HG02610 (cell line): Measurements from ENCODE around the gene DIRAS2.
"Not testable (repeated sequence)": the region's sequence is repeated elsewhere in the genome, so short reads cannot be mapped to it uniquely, and the experiment has no call there.

Source experiments
- ATAC-seq: cut with Tn5 transposase; IDR thresholded peaks from one replicate; pipeline ENCODE4 v1.9.1; 2021; ENCODE audit warnings: mild to moderate bottlenecking, moderate library complexity; ENCODE audit not compliant: unreplicated experiment

Gene DIRAS2, protein sequence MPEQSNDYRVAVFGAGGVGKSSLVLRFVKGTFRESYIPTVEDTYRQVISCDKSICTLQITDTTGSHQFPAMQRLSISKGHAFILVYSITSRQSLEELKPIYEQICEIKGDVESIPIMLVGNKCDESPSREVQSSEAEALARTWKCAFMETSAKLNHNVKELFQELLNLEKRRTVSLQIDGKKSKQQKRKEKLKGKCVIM

DNA sequence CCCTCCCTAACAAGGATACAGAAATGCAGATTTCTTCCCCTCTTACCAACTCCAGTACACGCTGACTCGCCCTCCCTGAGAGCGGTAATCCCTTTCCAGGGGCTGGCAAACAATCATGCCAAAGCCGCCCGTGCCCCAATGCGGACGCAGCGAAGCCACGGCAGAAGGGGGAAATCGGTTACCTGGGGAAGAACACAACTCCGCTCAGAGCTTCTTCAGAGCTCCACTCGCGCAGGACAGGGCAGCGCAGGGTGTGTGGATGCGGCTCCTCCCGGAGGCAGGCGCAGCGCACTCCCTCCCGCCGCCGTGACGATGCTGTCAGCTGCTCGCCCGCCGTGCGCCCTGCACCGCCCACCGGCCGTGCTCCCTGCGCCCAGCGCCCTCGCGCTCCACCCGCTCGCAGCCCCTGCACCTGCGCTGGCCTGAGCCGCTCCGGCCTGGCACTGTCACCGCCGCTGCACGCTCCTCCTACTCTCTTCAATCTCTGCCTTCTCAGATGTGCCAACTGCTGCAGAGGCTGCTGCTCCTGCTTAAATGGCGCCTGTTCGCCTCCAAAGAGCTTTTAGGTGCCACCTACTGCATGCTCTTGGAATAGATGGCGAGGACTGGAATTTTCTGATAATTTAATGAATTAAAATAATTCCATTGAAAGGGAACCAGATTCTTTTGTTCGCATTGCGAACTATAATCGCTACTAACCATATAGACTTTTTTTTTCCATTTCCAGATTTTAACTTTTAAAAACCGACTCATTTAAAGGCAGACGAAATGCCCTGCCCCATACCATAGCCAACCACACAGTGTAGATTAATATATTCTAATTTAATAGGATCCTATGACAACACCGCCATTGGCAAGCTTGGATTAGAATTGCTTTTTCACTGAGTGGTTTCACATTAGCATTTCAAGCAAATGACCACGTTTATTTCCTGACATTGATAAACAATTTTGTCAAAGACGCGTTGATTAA is at the start of gene DIRAS2:
TSS of gene DIRAS2 (minus strand) at position 255 of the 970 bp plus-strand sequence. CDS start 28,997 bp downstream, outside the sequence.
- no peak for ATAC-seq

DNA sequence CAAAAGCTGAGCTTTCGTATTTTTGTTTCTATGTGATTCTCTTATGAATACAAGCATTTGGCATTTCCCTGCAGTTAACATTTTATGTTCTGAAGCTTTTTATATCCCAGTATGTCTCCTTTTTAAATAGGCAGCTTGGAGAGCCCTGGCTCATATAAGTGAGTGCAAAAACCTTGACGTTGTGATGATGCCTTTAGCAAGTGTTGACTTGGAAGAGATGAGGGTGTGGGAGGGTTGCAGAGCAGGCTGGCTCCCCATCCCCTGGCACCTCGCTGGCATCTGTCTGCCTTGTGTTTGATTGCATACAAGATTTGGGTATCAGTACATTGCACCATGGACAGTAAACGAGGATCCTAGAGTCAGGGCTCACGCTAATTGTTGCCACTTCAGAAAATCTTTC is 42.1 kb upstream of the DIRAS2 start:
- no peak for ATAC-seq

DNA sequence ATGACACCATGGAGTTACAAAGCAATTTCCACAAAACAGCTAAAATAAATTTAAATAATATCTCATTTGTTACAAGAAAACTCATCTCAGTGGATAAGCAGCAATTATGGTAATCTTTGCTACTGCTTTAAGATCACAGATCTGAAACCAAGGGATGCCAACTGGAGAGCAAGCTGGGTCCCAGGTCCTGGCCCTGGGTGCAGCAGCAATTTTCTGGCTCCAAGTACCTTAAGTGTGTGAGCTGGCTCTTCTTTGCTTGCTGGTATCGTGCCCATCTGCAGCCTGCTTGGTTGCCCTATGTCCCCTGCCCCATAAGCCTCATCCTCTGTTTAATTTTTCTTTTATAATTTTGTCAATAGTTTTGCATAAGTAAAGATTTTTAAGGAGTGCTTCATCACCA is 41.5 kb upstream of the DIRAS2 start:
- ATAC-seq: no peak

DNA sequence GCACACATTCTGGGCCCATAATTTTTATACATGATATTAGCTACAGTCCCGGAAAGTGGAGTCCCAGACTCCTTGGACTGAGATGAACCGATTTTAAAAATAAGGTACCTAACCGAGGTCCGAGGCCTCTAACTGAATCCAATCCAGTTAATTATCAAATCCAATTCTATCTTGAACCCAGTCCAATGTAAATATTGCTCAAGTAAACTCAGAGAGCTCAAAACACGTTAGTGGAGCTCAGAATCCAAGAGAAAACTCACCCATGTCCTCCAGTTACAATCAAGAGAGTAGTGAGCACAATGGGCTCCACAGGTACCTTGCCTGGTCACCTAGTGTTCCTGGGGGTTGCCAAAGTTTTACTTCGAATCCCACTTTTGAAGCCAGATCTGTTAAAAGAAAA is 37.9 kb upstream of the DIRAS2 start:
- no peak for ATAC-seq

DNA sequence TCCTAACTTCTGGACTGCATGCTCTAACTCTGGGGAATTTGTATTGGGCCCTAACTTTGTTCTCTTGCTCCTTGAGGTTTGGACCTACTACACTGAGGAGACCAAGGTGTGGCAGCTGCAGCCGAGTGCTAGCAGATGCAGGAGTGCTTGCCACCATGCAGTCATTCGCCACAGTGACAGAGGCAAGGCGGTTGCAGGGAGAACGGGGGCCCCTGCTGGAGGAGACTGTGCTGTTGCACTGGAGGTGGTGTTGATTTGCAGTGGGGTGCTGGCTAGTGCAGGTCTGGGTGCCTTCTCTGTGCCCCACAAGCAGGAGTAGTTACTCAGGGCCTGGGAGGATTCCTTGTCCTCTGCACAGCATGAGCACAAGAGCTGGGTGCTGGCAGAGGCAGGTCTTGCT is 22.4 kb upstream of the DIRAS2 start:
- ATAC-seq: no peak

DNA sequence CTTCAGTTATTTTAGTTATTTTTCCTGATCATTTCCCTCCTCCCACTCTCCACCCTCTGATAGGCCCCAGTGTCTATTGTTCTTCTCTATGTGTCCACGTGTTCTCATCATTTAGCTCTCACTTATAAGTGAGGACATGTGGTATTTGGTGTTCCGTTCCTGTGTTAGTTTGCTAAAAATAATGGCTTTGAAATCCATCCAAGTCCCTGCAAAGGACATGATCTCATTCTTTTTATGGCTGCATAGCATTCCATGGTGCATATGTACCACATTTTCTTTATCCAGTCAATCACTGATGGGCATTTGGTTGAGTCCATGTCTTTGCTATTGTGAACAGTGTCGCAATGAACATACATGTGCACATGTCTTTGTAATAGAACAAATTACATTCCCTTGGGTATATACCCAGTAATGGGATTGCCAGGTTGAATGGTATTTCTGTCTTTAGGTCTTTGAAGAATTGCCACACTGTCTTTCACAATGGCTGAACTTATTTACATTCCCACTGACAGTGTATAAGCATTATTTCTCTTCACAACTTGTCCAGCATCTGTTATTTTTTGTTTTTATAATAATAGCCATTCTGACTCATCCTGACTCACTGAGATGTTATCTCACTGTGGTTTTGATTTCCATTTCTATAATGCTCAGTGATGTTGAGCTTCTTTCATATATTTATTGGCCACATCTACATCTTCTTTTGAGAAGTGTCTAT is 17.2 kb upstream of the DIRAS2 start:
- ATAC-seq: no peak

DNA sequence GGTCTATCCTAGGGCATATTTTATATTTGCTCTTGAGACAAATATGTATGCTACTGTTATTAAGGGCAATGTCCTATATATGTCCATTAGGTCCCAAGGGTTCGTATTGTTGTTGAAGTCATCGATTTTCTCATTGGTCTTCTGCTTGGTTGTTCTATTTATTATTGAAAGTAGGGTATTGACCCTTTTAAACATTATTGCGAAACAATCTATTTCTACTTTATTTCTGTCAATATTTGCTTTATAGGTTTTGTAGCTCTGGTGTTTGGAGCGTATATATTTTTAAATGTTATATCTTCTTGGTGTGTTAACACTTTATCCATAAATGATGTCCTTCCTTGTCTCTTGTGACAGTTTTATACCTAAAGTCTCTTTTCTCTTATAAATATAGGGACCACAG is 16.2 kb upstream of the DIRAS2 start:
- ATAC-seq: no peak

DNA sequence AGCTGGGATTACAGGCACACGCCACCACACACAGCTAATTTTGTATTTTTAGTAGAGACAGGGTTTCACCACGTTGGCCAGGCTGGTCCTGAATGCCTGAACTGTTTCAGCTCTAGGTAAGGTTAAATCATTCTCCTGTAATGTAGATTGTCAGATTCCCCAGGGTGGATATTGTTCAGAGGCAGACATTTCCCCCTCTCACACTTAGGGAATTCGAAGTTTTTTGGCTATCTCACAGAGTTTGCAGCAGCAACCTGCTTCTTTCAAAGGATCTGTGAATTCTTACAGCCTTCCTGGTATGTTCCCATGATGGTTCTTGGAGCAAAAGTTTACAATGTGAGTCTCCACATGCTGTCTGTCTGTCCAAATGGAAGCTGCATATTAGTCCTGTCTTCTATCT is 15.6 kb upstream of the DIRAS2 start:
- no peak for ATAC-seq

DNA sequence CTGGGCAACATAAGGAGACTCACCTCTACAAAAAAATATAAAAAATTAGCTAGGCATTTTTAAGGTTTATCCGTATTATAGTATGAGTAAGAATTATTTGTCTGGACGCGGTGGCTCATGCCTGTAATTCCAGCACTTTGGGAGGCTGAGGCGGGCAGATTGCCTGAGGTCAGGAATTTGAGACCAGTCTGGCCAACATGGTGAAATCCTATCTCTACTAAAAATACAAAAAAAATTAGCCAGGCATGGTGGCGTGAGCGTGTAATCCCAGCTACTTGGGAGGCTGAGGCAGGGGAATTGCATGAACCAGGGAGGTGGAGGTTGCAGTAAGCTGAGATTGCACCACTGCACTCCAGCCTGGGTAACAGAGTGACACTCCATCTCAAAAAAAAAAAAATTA is 14.3 kb upstream of the DIRAS2 start:
- ATAC-seq: not testable (repeated sequence)

DNA sequence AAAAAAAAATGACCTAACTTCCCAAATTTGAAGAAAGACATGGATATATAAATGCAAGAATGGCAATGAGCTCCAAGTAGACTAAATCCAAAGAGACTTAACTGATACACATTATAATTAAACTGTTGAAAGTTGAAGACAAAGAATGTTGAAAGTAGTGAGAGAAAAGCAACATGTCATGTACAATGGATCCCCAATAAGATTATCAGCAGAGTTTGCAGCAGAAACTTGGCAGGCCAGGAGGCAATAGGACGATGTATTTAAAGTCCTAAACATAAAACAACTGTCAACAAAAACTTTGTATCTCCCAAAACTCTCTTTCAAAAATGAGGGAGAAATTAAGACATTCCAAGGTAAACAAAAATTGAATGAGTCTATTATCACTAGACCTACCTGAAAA is 8.6 kb upstream of the DIRAS2 start:
- no peak for ATAC-seq

DNA sequence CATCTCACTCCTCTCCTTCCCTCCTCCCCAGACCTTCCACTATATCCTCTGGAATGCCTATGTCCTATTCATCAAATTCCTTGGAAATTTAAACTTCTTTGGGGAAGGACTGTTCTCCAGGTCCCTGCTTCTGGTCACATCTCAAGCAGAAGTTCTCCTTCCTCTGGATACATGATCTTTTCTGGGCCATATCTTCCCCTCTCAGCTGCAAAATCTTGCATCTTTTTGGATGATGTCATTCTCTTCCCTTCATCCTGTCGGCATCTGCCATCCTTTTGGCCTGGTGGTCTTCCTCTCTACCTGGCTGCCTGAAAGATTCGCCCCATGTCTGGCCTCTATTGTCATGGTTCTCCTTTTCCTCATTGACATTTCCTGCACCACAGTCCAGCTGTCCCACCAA is 5.2 kb upstream of the DIRAS2 start:
- ATAC-seq: no peak

DNA sequence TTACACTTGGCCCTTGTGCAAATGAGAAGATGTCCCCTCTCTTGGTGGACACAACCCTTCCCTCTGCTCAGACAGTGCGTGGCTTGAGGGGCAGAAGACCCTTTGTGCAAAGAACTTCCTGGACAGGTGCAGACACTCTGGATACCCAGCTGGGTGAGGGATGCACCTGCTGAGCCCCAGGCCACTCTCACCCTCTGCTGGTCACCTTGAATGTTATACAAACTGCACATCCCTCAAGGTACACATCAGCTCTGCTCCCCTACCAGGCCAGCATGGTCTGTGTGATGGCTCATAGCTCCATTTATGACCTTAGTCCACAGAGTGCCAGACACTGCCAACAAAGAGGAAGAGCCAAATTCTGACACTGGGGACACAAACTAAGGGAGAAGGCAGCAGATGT is 3.1 kb upstream of the DIRAS2 start:
- no peak for ATAC-seq

DNA sequence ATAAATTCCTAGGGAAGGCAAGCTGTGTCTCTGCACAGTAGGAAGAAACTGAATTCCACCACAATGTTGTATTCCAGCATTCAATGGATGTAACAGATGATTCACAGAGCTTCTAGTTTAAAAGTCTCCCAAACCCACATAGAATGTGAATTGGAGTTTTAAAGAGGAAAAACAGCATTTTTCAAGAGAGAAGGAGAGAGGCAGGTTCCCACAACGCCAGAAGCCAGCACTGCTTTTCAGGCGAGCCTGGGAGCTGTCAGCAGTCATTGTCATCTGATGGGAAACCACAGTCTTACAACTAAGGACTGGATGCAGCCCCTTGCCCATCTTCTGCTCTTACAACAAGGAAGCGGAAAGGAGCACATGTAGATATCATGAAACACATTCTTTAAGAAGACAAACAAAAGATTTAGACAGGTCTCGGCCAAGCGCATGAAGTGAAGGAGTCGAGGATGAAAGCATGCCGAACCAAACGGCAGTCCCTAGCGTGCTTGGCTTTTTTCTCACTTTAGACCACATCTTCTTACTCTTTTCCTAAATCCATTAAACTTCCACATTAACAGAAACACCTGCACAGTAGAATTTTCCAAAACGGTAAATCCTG is 638 bp downstream of the DIRAS2 start:
- no peak for ATAC-seq

DNA sequence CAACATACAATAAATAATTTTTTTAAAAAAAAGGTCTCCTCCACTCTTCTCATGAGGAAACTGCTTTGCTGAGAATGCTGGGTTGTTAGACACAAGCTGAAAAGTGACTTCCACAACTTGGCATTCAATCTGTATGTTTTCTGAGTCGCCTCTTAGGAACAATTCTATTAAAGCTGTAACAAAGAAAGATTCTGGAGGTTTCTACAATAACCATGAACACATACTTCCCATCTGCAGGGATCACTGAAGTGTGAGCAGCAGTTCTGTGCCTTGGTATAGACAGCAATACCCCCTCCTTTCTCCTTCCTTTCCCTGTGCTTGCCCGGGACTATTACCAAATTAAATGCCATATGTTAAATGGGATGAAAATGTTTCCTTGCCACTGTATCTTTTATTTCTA is 1.5 kb downstream of the DIRAS2 start:
- no peak for ATAC-seq

DNA sequence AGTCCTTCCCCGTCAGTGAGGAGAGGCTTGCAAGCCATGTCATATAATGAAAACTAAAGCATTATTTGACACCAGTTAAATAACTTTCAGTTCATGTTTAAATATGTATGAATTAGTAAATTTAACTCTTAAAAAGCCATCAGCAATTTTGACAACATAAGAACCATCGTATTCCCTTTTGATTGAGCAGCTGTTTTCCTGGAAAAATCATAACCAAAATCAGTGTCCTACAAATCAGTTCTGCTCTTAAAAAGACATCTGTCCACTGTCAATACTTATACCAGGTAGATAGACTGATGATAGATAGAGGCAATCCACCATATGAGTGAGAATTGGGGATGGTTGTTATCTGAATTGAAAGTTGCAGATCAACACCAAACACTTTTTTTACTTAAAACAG is 2.3 kb downstream of the DIRAS2 start:
- no peak for ATAC-seq

DNA sequence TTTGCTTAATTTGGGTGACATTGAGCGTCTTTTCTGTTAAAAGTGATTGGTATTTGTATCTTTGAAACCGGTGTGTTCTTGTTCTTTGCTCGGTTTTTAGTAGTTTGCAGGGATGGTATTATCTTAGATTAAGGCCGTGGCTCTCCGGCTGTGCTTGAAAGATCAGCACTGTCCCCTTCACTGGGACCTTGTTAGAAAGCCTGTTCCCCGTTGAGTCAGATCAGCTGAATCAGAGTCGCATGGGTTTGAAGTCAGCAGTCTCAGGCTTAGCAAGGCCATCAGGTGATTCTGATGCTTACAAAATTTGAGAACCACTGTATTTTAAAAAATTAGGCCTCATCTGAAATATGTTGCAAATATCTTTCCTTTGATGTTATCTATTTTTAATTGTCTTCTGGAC is 5.0 kb downstream of the DIRAS2 start:
- ATAC-seq: no peak

DNA sequence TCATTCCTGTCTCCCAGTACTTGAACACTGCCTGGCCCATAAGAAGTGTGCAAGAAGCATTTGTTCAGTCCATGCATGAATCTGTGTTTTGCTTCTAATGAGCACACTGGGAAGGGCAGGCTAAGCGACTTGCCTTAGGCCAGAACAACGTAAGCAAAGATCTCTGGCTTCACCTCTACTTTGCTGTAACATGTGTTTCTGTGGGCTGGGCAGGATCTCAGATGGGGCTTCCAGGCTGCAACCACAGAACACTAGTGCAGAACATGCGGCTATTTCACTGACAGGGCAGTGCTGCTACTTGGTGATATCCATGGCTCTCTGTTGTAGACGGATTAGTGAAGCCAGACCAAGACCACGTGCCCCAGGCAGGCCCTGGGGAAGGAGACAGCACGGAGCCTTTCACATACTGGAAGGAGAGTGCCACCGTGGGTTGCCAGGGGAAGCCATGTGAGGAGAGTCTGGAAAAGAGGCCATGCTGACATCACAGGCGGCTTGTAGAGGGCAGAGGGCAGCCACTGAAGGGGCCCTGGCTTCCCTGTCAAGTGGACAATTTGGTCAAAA is 9.9 kb downstream of the DIRAS2 start:
- ATAC-seq: no peak

DNA sequence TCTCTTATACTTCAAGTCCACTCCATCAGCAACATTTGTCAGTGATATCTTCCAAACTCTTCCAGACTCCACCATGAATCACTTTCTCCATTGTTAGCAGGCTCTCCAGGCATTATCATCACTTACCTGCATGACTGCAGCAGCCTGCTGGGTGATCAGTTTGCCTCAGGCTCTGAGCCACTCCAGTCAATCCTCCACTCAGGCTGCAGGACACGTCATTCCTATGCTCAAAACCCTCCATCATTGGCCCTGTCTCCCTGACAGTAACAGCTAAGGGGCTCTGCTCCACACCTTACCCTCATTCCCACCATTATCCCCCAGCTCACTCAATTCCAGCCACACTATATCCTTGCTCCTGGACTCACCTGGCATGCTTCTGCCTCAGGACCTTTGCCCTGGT is 10.7 kb downstream of the DIRAS2 start:
- ATAC-seq: no peak

DNA sequence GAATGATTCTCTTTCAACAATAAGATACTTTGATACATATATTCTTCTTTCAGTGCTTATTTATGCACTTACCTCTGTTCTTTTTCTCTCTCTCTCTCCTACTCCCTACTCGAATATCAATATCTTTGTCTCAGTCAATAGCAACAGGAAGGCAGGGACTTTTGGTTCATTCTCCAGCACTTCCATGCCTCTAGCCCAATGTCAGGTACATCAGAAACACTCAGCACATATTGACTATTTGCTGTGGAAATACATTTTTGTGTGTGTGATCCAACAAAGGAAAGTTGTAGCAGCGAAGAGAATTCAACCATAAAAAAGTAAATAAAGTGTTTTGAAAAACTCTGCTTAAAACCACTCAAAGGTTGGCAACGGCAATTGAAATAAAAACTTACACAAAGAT is 12.6 kb downstream of the DIRAS2 start:
- ATAC-seq: no peak

DNA sequence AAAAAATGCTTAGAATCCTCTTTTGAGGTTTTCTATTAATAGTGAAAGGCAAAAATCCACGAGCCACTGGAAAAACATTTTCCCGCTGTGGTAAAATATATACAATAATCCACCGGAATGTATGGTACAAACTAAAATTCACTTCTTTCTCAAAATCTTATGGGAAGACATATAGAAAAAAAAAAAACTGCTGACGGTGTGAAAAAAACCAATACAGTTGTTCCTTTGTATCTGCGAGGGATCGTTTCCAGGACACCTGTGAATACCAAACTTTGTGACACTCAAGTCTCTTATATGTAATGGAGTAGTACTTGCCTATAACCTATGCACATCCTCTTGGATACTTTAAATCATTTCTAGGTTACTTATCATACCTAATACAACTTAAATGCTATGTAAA is 13.3 kb downstream of the DIRAS2 start:
- ATAC-seq: no peak

DNA sequence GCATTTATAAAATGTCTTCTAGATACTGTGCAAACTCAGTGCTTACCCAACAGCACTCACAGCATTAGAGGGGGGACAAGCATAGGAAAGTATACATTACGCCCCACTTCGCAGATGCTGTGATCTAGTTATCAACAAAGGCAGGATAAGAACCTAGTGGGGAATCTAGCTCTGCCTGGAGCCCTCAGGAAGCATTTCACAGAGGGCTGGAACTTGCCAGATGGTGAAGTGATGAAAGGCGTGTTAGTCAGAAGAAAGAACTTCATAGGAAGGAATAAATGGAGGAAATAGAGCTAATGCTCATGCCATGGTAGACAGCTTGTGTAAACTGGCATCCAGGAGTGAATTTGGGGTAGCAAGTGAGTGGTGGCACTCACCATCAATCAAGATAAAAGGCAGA is 25.8 kb downstream of the DIRAS2 start:
- ATAC-seq: no peak
